Caco-2 (cell line): ENCODE results near the gene GLB1L. TPM values are rescaled to one million over a fixed set of nuclear protein-coding genes. Genes with fewer than 3 reads are reported as not detected.
"Not testable (repeated sequence)": the region's sequence is repeated elsewhere in the genome, so short reads cannot be mapped to it uniquely, and the experiment has no call there.

Experiments used
- BruUV-seq: library from RNA; stranded (reverse); fragments of 400-500 nt; replicated peaks from 2 replicates; lab custom pipeline; 2021; lab: Mats Ljungman, UMichigan
- CTCF ChIA-PET: fragments of 300-600 bp; sonication (Branson Sonifier 250); formaldehyde crosslinking; loops from one replicate; lab custom pipeline; 2022; ENCODE audit warnings: antibody characterized with exemption; lab: Charles Lee
- POLR2A ChIA-PET: fragments of 300-600 bp; sonication (Branson Sonifier 250); formaldehyde crosslinking; loops from one replicate; lab custom pipeline; 2022; ENCODE audit warnings: antibody characterized with exemption; lab: Charles Lee
- DNase-seq, 2 experiments: peaks; one replicate each; pipeline versions ENCODE4 v3.0.0 to v3.0.0-alpha.2; 2020 to 2022
- H3K27me3 ChIP-seq: replicated peaks from 2 replicates; pipeline ENCODE4 v1.6.0; 2011; ENCODE audit warnings: low read length; ENCODE audit not compliant: control insufficient read depth, insufficient read depth
- H3K36me3 ChIP-seq: 2 replicates; pipeline ENCODE4 v1.5.1; 2011; ENCODE audit warnings: low read length; ENCODE audit not compliant: control insufficient read depth, insufficient read depth
- H3K4me1 ChIP-seq: fragments of 250-450 bp; sonication (Bioruptor Pico); 2 replicates; pipeline ENCODE4 v1.5.1; 2020; ENCODE audit warnings: mild to moderate bottlenecking
- H3K4me3 ChIP-seq: 2 replicates; pipeline ENCODE4 v1.5.1; 2011; ENCODE audit warnings: low read depth, mild to moderate bottlenecking, control low read depth, low read length
- H3K9me3 ChIP-seq: fragments of 250-450 bp; sonication (Bioruptor Pico); 2 replicates; pipeline ENCODE4 v1.5.1; 2020; ENCODE audit warnings: mild to moderate bottlenecking, moderate library complexity
- H3K27ac Mint-ChIP-seq: one replicate; pipeline ENCODE4 v1.8.0; 2022; ENCODE audit warnings: mixed read lengths; ENCODE audit not compliant: unreplicated experiment
- H3K27me3 Mint-ChIP-seq: one replicate; pipeline ENCODE4 v1.8.0; 2022; ENCODE audit warnings: mixed read lengths; ENCODE audit not compliant: insufficient read depth, unreplicated experiment
- H3K36me3 Mint-ChIP-seq: one replicate; pipeline ENCODE4 v1.8.0; 2022; ENCODE audit warnings: mild to moderate bottlenecking, mixed read lengths; ENCODE audit not compliant: insufficient read depth, unreplicated experiment
- H3K4me1 Mint-ChIP-seq: one replicate; pipeline ENCODE4 v1.8.0; 2022; ENCODE audit warnings: low read depth, mixed read lengths; ENCODE audit not compliant: unreplicated experiment
- H3K4me3 Mint-ChIP-seq: one replicate; pipeline ENCODE4 v1.8.0; 2022; ENCODE audit warnings: mild to moderate bottlenecking, moderate library complexity, mixed read lengths; ENCODE audit not compliant: unreplicated experiment
- H3K9me3 Mint-ChIP-seq: one replicate; pipeline ENCODE4 v1.8.0; 2022; ENCODE audit warnings: mixed read lengths; ENCODE audit not compliant: unreplicated experiment
- intact Hi-C: fragments of 100-400 bp; cut with micrococcal nuclease; formaldehyde crosslinking; loops from one replicate; pipeline ENCODE4 v1.10.0; 2022; ENCODE audit not compliant: unreplicated experiment
- total RNA-seq: library from RNA; stranded (reverse); gene quantifications from 2 replicates; pipeline ENCODE4 v1.2.3, GENCODE V29; 2022
- TF ChIP-seq, protein P1 (sequence below), 2 experiments: fragments of 200-600 bp in 1 of 2; IDR thresholded peaks; 1 replicate in 1 of 2; 2 replicates in 1 of 2; pipeline versions ENCODE4 v1.5.1 to v1.8.0; 2011 to 2022; ENCODE audit warnings: antibody characterized with exemption in 1 of 2, control low read depth in 1 of 2, inconsistent platforms in 1 of 2, low read depth in 1 of 2, low read length in 1 of 2, mild to moderate bottlenecking in 1 of 2, moderate library complexity in 1 of 2; ENCODE audit not compliant: insufficient read depth in 1 of 2, severe bottlenecking in 1 of 2, unreplicated experiment in 1 of 2

Gene GLB1L
- total RNA-seq, 1 experiment from 2014 or later, result 3.3 TPM

- no peak overlapping the region for H3K4me3 Mint-ChIP-seq
- H3K4me1 Mint-ChIP-seq, result no peaks in the 10 kb centered on the region
Observed at GRCh38 chr2:219289195-219289536, 43.9 kb upstream of the GLB1L start.

GRCh38 chr2:219287580-219288265, 42.5 kb upstream of the GLB1L start:
- no peak overlapping the region for H3K4me3 Mint-ChIP-seq
- H3K27me3 Mint-ChIP-seq, result no peaks in the 10 kb centered on the region
- H3K4me1 Mint-ChIP-seq, result no peaks in the 10 kb centered on the region
- BruUV-seq, result no TSS peak
- Histone ChIP-seq H3K4me3 (no peak overlapping the region), H3K4me1 (no peaks in the 10 kb centered on the region), H3K9me3 (no peaks in the 10 kb centered on the region), H3K36me3 (no peaks in the 10 kb centered on the region; the same call in 1 of the 2 replicates), H3K27me3 (no peaks in the 10 kb centered on the region)
- H3K36me3 Mint-ChIP-seq, result peaks cover 18% of the 10 kb centered on the region
- no peaks in the 10 kb centered on the region for H3K9me3 Mint-ChIP-seq
- no peak for DNase-seq
- intact Hi-C loops, result no loop called here
- TF ChIP-seq, protein P1, sequence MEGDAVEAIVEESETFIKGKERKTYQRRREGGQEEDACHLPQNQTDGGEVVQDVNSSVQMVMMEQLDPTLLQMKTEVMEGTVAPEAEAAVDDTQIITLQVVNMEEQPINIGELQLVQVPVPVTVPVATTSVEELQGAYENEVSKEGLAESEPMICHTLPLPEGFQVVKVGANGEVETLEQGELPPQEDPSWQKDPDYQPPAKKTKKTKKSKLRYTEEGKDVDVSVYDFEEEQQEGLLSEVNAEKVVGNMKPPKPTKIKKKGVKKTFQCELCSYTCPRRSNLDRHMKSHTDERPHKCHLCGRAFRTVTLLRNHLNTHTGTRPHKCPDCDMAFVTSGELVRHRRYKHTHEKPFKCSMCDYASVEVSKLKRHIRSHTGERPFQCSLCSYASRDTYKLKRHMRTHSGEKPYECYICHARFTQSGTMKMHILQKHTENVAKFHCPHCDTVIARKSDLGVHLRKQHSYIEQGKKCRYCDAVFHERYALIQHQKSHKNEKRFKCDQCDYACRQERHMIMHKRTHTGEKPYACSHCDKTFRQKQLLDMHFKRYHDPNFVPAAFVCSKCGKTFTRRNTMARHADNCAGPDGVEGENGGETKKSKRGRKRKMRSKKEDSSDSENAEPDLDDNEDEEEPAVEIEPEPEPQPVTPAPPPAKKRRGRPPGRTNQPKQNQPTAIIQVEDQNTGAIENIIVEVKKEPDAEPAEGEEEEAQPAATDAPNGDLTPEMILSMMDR (IDR thresholded peaks at IDR 0.05; ENCODE audit: insufficient read depth in 1 of 2, low read depth in 1 of 2, low read length in 1 of 2, severe bottlenecking in 1 of 2, unreplicated experiment in 1 of 2), result no peak
- no peak overlapping the region for H3K27ac Mint-ChIP-seq
- CTCF ChIA-PET, result interaction anchor here (1.0 kb wide), 1 partner anchor 13 kb away, joined by 3 read pairs; no protein-coding TSS in a partner anchor
- POLR2A ChIA-PET, result interaction anchor here (0.6 kb wide), 1 partner anchor 180 kb away, joined by 4 read pairs; no protein-coding TSS in a partner anchor

More at GRCh38 chr2:219289195-219289536, 43.9 kb upstream of the GLB1L start:
- no peaks in the 10 kb centered on the region; the same call in 1 of the 2 replicates for H3K36me3 ChIP-seq
- no peaks in the 10 kb centered on the region for H3K27me3 ChIP-seq
- Mint-ChIP-seq H3K36me3 (peaks cover 12% of the 10 kb centered on the region), H3K9me3 (no peaks in the 10 kb centered on the region), H3K27ac (no peak overlapping the region), H3K27me3 (no peaks in the 10 kb centered on the region)
- no TSS peak for BruUV-seq
- no peaks in the 10 kb centered on the region for H3K9me3 ChIP-seq
- DNase-seq, result no peak
- ChIA-PET CTCF (no interaction called here), POLR2A (interaction anchor here (0.7 kb wide), 1 partner anchor 314 kb away, joined by 12 read pairs; no protein-coding TSS in a partner anchor)
- H3K4me3 ChIP-seq, result no peak overlapping the region
- TF ChIP-seq, protein P1 (IDR thresholded peaks at IDR 0.05; ENCODE audit: insufficient read depth in 1 of 2, low read depth in 1 of 2, low read length in 1 of 2, severe bottlenecking in 1 of 2, unreplicated experiment in 1 of 2), result no peak
- intact Hi-C loops, result no loop called here
- H3K4me1 ChIP-seq, result no peaks in the 10 kb centered on the region

DNA sequence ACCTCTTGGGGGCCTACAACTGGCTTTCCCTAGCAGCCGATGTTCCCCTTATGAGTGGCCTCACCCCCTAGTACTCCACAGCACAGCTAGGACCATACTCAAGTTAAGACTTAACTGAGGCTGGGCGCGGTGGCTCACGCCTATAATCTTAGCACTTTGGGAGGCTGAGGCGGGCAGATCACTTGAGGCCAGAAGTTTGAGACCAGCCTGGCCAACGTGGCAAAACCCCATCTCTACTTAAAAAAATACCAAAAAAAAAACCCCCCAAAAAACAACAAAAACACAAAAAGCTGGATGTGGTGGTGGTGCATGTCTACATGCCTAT, 41.8 kb upstream of the GLB1L start:
- H3K27ac Mint-ChIP-seq, H3K9me3 ChIP-seq, H3K27me3 Mint-ChIP-seq, H3K4me3 ChIP-seq, H3K27me3 ChIP-seq, H3K36me3 ChIP-seq, BruUV-seq, H3K4me1 Mint-ChIP-seq, H3K4me3 Mint-ChIP-seq, DNase-seq, H3K4me1 ChIP-seq, H3K9me3 Mint-ChIP-seq, intact Hi-C loops: not testable (repeated sequence)
- CTCF ChIA-PET, result interaction anchor here (2.9 kb wide), 1 partner anchor 8 kb away, joined by 20 read pairs; no protein-coding TSS in a partner anchor
- POLR2A ChIA-PET, result interaction anchor here (0.6 kb wide), 1 partner anchor 179 kb away, joined by 4 read pairs; no protein-coding TSS in a partner anchor
- H3K36me3 Mint-ChIP-seq, result peaks cover 19% of the 10 kb centered on the region
